ENCODE data around the gene GPHN.

The GPHN gene

DNA sequence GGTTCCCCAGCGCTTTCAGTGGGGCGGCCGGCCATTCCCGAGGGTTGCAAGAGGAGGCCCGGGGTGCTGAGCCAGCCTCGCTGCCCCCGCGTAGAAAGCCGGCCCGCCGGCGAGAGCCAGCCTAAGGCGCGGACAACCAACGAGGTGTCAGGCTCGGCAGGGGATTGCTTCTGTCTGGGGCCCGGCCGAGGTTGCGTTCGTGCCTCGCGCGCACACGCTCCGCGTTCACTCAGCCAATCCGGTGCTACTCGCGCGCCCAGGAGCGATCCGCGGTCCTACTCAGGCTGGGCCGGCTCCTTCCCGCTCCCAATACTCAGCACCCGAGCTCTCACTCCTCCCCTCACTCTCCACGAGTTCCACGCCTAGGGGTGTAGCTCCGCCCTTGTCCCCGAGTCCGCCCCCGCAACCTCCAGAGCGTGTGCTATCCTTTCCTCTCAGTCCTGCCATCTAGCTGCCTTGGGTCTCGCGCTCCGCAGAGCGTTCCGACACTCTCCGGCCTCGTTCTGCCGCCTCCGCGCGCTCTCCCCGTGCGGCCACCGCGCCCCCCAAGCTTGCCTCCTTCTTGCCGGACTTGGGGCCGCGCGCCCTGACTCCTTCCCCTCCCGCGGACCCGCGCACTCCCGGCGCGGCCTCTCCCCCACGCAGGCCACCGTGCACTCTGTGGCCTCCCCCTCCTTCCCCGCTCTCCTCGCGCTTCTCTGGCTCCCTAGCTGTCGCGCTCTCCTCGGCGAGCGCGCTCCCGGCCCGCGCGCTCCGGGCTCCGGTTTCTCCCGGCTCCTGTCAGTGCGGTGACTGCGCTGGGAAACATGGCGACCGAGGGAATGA lies at the start of gene GPHN:
Gene GPHN, plus strand, starts transcription at position 426 of the 825 bp plus-strand sequence.
- peak; percentile 85 for DNase-seq (ENCODE audit: low read depth in 2 of 2)

DNA sequence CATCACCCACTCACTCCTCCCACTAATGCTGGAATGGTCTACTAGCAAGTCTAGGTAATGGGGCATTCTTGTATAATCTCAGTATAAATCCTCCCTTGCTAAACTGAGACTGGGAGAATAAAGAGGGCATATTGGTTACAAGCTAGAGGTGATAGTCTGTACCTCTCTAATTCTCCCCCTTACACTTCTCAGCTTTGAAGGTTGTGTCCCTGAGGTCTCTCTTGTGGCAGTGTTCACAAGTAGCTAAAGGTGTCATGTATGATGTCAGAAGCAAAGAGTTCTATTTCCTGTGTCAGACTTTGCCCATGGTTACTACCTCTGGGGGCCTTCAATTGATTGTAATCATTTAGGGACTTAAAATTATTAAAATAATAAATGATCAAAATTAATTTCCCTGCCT lies 48.3 kb upstream of the GPHN start:
- DNase-seq (ENCODE audit: low read depth in 2 of 2), result no peak

DNA sequence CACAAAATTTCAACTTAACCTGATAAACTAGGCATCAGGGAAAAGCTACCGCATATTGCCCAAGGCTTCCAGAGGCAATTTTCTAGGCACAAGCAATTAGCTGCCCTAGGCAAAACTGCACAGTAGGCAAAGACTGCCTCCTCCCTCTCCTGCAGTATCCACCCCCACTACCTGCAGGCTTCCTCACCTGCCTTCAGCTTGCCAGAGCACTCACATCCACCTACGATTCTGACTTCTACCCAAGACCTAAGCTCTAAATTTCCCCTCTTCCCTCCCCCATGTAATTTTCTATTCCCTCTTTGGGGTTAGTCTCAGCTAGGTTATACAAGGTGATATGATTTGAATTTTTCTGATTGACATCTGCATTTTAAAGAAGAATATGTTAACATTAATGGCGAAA lies 43.7 kb upstream of the GPHN start:
- no peak for DNase-seq (ENCODE audit: low read depth in 2 of 2)

DNA sequence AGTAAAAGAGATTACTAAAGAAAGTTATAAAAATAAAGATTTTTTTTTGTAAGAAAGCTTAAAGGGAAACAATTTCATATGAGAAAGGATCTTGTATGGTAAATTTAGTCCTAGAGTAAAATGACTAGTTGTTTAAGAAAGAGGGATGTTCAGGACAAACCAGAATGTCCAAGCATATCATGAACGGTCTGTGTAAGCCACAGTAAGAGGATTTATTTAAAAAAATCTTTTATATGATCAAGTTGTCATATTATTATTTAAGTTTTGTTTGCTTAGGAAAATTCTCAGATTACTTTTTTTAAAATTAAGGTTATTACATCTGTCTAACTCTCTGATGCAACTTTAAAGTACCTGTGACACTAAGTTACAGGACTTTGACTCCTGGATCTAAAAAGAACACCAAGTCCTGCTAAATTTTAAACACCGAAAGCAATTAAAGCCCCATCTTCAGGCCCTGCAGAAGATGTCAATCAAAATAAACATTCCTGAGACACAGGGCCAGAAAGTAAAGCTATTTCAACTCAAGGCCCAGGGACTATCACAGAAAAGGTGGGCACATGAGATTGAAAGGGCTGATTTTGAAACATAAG lies 39.1 kb upstream of the GPHN start:
- no peak for DNase-seq (ENCODE audit: low read depth in 2 of 2)

DNA sequence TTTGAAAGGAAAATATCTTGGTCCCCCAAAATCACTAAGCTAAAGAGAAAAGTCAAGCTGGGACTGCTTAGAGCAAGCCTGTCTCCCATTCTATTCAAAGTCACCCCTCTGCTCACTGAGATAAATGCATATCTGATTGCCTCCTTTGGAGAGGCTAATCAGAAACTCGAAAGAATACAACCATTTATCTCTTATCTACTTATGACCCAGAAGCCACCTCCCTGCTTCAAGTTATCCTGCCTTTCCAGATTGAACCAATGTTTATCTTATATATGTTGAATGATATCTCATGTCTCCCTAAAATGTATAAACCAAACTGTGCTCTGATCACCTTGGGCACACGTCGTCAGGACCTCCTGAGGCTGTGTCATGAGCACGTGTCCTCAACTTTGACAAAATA lies 36.4 kb upstream of the GPHN start:
- DNase-seq (ENCODE audit: low read depth in 2 of 2), result no peak

DNA sequence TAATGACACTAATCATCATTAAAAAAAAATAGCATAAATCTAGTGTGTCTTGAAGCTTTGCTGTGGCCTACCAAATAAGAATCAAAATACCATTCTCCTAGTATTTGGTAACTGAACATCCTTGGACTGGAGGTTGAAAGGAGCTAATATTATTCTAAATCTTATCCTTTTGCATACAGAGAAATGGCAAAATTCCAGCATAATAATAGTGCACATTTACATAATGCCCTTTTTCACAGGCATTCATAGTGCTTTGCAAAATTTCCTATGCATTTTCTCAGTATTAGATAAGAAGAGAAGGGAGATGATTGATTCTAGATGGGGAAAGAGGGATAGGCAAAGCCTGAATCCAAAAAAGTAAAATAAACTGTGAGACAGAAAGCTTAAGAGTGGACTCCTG lies 35.7 kb upstream of the GPHN start:
- no peak for DNase-seq (ENCODE audit: low read depth in 2 of 2)

DNA sequence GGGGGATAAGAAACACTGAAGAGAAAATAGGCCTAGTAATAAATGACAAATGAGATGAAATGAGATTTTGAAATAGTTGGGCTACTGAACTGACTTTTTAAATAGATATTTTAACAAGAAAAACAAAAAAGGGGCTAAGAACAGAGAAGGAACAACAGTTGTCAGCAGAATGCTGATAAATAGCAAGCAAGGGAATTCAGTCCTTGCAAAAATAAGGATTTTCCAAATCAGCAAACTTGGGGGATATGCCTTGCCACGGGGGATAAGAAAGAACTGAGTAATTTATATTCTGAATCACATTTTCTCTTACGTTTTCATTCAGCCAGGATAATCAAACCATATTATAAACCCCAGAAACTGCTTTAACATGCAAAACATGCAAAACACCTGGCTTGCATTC lies 34.7 kb upstream of the GPHN start:
- DNase-seq (ENCODE audit: low read depth in 2 of 2), result no peak

DNA sequence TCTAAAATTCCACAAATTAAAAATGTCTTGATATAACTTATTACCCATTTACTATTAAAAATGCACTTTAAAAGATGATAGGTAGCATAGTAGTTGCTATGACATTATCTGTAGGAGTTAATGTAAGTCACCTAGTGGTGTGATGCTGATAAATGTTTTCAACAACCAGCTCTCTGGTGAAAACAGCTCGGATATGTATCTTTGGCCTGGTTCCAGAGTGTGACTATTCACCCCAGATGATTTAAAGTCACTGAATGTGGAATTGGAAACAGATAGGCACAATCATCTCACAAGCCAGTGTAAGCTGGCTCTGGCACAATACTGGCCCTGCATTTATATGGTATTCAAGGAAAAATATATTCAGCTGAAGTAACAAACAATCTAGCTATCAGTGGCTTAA lies 31.0 kb upstream of the GPHN start:
- DNase-seq (ENCODE audit: low read depth in 2 of 2), result no peak

DNA sequence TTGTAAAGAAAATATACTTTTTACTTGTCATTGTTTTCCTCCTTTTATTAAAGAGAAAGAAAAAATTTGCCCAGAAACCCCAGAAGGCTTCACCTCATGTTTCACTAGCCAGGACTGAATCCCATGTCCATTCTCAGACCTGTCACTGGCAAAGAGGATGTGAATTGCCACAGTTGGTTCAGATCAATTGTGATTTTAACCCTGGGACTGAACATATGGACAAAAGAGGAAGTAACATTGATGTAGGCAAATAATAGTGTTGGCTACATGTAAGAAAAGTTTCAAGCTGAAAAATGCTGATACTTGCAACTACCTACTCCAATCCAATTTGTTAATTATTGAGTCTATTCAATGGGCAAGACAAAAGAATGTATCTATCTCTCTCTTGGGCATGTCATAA lies 30.4 kb upstream of the GPHN start:
- DNase-seq (ENCODE audit: low read depth in 2 of 2), result no peak

DNA sequence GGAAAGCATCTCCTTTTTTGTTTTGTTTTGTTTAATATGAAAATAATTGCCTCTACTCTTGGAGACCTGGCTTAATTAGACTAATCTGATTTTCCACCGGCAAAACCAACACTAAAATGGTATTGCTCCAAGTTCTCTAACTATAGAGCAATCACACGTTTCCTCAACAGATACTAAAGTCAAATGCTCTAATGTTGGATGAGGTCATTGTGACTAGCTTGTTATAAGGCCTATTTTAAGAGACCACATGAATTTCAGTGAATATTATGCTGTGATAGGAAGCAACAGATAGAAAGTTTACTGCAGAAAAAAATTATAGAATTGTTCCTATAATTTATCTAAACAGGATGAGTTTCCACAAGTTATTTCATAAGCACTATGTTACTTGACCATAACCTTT lies 25.1 kb upstream of the GPHN start:
- no peak for DNase-seq (ENCODE audit: low read depth in 2 of 2)

DNA sequence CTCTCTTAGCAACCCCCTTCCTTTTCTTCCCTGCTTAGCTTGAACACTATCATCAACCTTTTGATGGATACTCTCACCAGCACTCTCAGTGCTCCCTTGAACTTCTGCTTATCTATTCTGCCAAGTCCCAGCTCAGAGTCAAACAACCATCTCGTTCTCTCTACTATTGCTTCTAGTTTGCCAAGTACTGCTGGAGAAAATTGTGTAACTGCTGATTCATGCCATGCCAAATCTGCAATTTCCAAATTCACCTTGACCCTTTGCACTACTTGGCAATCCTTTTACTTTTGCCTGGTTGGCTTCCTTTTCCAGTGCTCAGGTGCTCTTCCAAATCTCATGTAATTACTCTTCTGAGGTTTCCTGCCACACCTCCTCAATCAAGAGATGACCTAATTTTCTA lies 24.6 kb upstream of the GPHN start:
- DNase-seq (ENCODE audit: low read depth in 2 of 2), result no peak

DNA sequence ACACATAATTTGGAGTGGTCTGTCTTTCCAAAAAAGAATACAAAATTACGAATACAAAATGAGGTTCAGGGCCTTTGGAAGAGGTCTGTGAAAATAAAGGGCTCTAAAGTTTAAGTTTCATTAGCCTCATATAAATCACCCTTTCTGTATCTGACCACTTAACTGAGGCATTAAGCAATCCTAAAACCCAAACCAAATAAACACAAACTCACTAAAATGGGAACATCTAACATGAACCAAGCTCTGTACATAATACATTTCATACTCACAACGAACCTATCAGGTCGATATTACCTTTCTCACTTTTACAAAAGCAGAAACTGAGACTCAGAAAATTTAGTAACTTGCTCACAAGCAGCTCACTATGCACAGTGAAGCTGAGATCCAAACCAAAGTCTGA lies 22.9 kb upstream of the GPHN start:
- DNase-seq (ENCODE audit: low read depth in 2 of 2), result no peak

DNA sequence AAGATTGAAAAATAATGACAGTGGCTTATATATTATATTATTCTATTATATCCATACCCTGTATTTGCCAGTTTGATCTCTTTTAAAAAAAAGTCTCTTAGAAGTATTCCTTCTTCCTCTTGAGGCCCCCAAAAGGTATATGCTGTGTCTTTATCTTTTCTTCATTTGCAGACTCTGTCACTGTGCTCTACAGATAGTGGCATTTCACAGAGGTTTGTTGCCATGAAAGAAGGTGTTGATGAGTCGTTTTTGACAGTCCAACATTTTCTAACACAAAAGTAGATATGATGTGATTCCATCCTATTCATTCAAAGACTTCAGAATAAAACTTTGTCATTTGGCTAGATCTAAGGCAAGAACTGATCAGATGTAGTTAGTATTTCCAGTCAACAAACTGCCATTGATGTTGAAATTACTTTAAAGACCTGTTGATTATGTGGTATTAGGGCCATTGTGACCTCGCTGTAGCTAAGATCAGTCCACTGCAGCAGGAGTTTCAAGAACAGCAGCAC lies 22.0 kb upstream of the GPHN start, which contains the start of gene CCDC196:
Gene CCDC196, plus strand, starts transcription at position 462 of the 512 bp plus-strand sequence. CDS start 132 bp downstream, outside the sequence.
- DNase-seq (ENCODE audit: low read depth in 2 of 2), result no peak

DNA sequence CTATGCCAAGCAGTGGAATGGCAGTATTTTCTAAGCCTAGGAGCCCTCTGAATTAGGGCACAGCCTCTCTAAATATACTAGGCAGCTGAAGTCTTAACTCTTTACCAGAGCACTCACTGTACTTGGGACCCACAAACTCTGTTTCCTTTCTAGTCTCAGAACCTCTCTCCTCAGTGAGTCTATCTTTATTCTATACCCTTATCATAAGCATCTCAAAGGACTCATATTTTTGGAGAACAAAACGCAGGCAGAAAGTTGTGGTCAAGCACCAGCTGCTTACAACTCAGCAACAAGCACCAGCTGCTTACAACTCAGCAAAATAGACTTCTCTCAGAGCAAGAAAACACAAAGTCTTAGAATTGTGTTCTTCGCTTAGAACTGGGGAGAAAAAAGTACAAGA lies 20.8 kb upstream of the GPHN start:
- no peak for DNase-seq (ENCODE audit: low read depth in 2 of 2)

DNA sequence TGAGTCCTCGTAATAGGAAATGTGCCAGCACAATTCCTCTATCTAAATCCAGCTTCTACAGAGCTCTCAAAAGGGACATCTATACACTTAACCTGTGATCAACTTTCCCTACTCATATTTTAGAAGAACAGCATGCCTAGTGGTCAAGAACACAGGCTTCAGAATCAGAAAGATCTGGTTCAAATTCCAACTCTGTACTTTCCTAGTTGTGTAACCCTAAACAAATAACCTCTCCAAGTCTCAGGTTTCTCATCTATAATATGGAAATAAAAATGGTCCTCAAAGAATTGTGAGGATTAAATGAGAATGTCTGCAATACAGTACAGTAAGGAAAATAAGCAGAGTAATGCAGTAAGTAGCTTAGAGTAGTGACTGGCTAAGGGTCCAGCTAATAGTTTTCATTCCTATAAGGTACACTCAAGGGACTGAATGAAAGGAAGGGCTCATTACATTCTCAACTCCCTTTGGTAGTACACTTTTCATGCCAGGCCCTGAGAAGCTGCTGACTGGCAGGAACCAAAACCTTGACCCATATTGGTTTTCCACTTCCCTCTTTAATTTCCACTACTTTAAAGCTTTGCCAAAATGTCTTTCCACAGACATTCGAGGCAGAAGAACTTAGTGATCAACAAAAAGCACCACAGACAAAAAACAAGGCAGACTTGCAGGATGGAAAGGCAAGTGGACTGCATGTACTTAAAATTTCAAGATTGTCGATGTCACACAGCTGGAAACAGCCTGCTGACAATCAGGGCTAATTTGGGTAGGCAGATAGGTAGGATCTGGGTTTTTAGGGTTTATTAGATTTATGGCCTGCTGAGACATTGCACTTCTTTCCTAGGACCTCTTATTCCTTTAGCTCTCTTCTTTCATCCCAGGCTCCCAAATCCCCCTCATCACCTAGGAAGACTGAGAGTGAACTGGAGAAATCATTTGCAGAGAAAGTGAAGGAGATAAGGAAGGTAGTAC lies 17.5 kb upstream of the GPHN start:
- no peak for DNase-seq (ENCODE audit: low read depth in 2 of 2)

DNA sequence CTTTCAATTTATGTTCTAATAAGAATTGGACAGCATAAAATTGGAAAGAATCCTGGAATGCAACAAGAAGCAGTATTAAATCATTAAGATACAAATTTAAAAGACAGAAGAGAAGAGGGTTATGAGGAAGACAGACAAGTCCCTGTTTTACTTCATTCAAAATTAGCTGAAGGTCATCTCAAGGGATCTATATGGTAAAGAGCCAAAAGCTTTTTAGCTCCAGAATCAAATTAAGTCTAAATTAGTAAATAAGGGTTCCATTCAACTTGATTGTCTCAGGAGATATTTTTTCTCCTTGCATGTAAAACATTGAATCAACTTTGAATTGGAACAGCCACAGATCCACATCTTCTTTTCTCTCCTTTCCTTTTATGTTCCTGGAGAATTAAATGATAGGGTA lies 14.2 kb upstream of the GPHN start:
- DNase-seq (ENCODE audit: low read depth in 2 of 2), result no peak

DNA sequence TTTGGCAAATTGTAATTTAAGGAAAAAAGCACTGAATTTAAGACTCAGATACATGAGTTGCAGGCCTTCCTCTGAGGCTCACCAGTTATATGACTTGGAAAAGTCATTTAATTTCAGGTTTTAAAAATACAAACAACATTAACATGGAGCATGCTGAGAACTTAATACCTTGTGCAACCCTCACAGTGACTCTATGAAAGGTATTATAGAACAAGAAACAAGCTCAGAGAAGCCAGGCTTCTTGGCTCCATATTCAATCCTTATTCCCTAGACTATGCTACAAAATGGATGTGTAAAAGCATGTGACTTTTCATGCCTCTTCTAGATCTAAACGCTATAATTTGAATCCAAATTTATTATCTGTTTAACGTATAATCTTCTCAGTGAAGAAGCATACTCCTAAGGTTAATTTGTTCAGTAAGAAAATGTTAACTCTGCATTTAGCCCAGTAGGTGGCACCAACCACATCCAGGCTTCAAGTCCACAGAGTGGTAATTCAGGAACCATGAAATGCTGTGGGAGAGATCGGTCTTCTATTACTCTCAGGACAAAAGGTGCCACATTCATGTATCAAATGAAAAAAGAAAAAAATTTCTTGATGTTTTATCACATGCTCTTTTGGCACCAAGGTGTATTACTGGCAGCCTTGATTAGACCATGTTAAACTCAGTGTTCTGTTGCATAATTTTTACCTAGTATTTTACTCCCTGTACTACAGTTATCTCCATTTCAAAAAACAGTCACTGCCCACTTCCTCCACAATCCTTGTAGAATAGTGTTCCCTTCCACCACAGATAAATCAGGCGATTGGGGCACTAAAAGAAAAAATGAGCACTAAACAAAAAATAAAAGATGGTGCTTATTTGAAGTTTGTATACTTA lies 12.5 kb upstream of the GPHN start:
- DNase-seq (ENCODE audit: low read depth in 2 of 2), result no peak

DNA sequence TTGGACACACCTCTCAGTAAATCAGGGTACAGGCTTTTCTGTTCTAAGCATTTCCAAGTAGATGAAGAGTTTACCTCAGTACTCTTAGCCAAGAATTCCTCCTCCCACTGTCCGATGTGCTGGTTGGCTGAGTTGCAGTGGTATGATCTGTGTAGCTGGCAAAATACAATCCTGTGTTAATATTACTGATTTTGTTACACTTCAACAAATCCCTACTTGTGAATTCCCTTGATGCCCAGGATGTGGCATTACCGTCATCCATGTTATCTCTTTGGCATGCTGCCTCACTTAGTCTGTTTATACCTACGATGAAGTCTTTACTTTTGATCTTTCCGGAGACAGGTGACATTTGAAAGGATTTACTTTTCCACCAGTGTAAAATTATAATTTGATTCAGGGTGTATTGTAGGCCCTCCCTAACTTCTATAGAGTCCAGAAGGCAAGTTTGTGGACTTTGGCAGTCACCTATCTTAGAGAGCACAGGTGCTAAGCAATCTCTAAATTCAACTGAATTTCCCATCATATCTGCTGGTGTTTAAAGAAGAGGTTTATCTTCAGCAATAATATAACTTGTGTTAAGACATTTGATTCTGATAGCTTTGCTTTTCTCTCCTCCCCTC lies 11.6 kb upstream of the GPHN start:
- DNase-seq (ENCODE audit: low read depth in 2 of 2), result no peak

DNA sequence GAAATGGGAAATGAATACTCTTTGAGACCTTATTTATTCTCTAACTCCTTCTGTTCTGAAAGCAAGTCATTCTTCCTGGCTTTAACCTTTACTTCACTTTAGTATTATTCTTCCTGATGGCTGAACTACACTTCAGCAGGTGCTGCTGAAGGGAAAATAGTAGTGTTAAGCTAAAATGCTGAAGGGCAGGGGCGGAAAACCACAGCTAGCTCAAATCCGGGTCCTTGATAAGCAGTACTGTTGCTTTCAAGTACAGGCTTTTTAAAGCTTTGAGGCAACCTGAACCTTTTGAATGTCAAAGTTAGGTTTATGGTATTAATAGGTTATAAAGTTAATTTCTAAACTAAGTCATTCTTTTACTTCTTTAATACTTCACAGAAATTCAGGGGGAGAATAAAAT lies 11.0 kb upstream of the GPHN start:
- DNase-seq (ENCODE audit: low read depth in 2 of 2), result no peak

DNA sequence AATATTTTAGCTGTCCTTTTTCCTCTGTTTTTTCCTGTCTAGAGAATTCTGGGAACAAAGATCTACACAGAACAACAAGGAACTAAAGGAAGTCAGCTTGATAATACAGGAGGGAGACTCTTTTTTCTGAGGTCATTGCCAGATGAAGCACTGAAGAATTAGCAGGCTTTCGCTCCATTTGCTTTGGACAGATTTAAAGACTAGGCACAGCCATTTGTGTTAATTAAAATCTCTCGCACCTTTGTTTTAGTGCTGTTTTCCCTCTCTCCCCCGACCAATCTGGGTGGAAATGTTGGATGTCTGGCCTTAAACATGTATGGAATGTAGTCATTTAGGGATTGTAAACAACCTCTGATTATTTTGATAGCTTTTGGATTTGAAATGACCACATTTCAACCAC lies 9.6 kb upstream of the GPHN start:
- no peak for DNase-seq (ENCODE audit: low read depth in 2 of 2)

DNA sequence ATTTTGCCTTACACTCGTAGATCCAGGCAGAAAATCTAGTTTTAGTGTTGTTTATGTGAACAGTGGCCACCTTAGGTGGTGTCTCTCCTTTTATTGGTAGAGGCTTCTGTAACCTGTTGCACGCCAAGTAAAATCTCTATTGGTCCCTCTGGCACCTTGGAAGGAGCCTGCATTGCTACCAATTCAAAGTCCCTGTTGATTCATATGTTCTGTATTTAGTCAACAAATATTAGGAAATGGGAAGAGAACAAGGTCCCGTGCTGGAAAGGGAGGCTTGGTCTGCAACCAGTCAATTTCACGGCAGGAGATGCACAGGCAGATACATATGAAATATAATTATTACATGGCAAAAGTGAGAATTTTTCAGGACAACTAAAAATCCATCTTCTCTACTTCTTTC lies 6.4 kb upstream of the GPHN start:
- no peak for DNase-seq (ENCODE audit: low read depth in 2 of 2)

Data from stimulated activated CD8-positive, alpha-beta memory T cell treated with anti-CD3 and anti-CD28 coated beads, Interleukin-2, amount 100 ng/mL, for 48 hours (primary cell).